DOHH2 (cell line): Measurements from ENCODE around the gene PGM2.
"Not testable (repeated sequence)": the region's sequence is repeated elsewhere in the genome, so short reads cannot be mapped to it uniquely, and the experiment has no call there.

Experiments used
- CTCF ChIP-seq: fragments of 200-600 bp; sonication (generic); IDR thresholded peaks from one replicate; pipeline ENCODE4 v1.5.1; 2014; ENCODE audit warnings: antibody characterized with exemption, mild to moderate bottlenecking, low read depth, low read length; ENCODE audit not compliant: poor library complexity, severe bottlenecking
- EZH2phosphoT487 ChIP-seq: fragments of 200-600 bp; sonication (generic); IDR thresholded peaks from 2 replicates; pipeline ENCODE4 v1.6.1; 2017; ENCODE audit warnings: borderline replicate concordance, mild to moderate bottlenecking, antibody characterized with exemption, low read length, moderate library complexity, mixed read lengths

GRCh38 chr4:37787883-37788460, 38.5 kb upstream of the PGM2 start:
- TF ChIP-seq CTCF, EZH2phosphoT487: not testable (repeated sequence)
